HEK293 (cell line): ENCODE data around the gene ANXA4.

ENCODE experiments used
- AEBP2 ChIP-seq: fragments of 450-650 bp; formaldehyde crosslinking; IDR thresholded peaks from 2 replicates; pipeline ENCODE4 v1.5.1; 2016; ENCODE audit warnings: missing biosample characterization, missing genetic modification characterization, borderline replicate concordance
- EGR2 ChIP-seq: fragments of 450-650 bp; formaldehyde crosslinking; IDR thresholded peaks from 2 replicates; pipeline ENCODE4 v1.5.1; 2016; ENCODE audit warnings: low read depth, missing biosample characterization, missing genetic modification characterization
- ELK4 ChIP-seq: IDR thresholded peaks from 2 replicates; pipeline ENCODE4 v1.6.1; 2011; ENCODE audit warnings: mild to moderate bottlenecking, low read depth, low read length, borderline replicate concordance
- TCF7L2 ChIP-seq: IDR thresholded peaks from 2 replicates; pipeline ENCODE4 v1.6.1; 2011; ENCODE audit warnings: low read depth, mild to moderate bottlenecking, inconsistent platforms, low read length, moderate library complexity, borderline replicate concordance
- YY1 ChIP-seq: fragments of 450-650 bp; formaldehyde crosslinking; IDR thresholded peaks from 2 replicates; pipeline ENCODE4 v1.5.1; 2018; ENCODE audit warnings: missing biosample characterization, missing genetic modification characterization
- ZNF280C ChIP-seq: fragments of 450-650 bp; formaldehyde crosslinking; IDR thresholded peaks from 2 replicates; pipeline ENCODE4 v1.5.1; 2016; ENCODE audit warnings: missing biosample characterization, missing genetic modification characterization
- ZNF416 ChIP-seq: fragments of 450-650 bp; formaldehyde crosslinking; IDR thresholded peaks from 2 replicates; pipeline ENCODE4 v1.5.1; 2016; ENCODE audit warnings: missing biosample characterization, missing genetic modification characterization
- ZNF768 ChIP-seq: fragments of 450-650 bp; formaldehyde crosslinking; IDR thresholded peaks from 2 replicates; pipeline ENCODE4 v1.5.1; 2018; ENCODE audit warnings: missing biosample characterization, mild to moderate bottlenecking, missing genetic modification characterization
- TF ChIP-seq, protein P1 (sequence below): fragments of 450-650 bp; formaldehyde crosslinking; IDR thresholded peaks from 2 replicates; pipeline ENCODE4 v1.5.1; 2016; ENCODE audit warnings: missing biosample characterization, missing genetic modification characterization
- TF ChIP-seq, protein P2 (sequence below): fragments of 450-650 bp; formaldehyde crosslinking; IDR thresholded peaks from 2 replicates; pipeline ENCODE4 v1.5.1; 2016; ENCODE audit warnings: missing biosample characterization, missing genetic modification characterization
- TF ChIP-seq, protein P3 (sequence below): fragments of 450-650 bp; formaldehyde crosslinking; IDR thresholded peaks from 2 replicates; pipeline ENCODE4 v1.5.1; 2017; ENCODE audit warnings: missing biosample characterization, missing genetic modification characterization
- TF ChIP-seq, protein P4 (sequence below): fragments of 450-650 bp; formaldehyde crosslinking; IDR thresholded peaks from 2 replicates; pipeline ENCODE4 v1.5.1; 2016; ENCODE audit warnings: missing biosample characterization, missing genetic modification characterization
- TF ChIP-seq, protein P5 (sequence below): fragments of 450-650 bp; formaldehyde crosslinking; IDR thresholded peaks from 2 replicates; pipeline ENCODE4 v1.5.1; 2016; ENCODE audit warnings: missing biosample characterization, missing genetic modification characterization
- TF ChIP-seq, protein P6 (sequence below): fragments of 450-650 bp; formaldehyde crosslinking; IDR thresholded peaks from 2 replicates; pipeline ENCODE4 v1.5.0; 2017; ENCODE audit warnings: missing biosample characterization, missing genetic modification characterization, borderline replicate concordance

- TF ChIP-seq, protein P1, sequence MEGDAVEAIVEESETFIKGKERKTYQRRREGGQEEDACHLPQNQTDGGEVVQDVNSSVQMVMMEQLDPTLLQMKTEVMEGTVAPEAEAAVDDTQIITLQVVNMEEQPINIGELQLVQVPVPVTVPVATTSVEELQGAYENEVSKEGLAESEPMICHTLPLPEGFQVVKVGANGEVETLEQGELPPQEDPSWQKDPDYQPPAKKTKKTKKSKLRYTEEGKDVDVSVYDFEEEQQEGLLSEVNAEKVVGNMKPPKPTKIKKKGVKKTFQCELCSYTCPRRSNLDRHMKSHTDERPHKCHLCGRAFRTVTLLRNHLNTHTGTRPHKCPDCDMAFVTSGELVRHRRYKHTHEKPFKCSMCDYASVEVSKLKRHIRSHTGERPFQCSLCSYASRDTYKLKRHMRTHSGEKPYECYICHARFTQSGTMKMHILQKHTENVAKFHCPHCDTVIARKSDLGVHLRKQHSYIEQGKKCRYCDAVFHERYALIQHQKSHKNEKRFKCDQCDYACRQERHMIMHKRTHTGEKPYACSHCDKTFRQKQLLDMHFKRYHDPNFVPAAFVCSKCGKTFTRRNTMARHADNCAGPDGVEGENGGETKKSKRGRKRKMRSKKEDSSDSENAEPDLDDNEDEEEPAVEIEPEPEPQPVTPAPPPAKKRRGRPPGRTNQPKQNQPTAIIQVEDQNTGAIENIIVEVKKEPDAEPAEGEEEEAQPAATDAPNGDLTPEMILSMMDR (tag by site-specific recombination) = no peak
- TF ChIP-seq ZNF280C (tag by site-specific recombination) (no peak), EGR2 (no peak), ZNF416 (tag by site-specific recombination) (no peak), TCF7L2 (no peak), YY1 (tag by site-specific recombination) (no peak), ELK4 (no peak), AEBP2 (no peak), ZNF768 (tag by site-specific recombination) (no peak)
- TF ChIP-seq, protein P2, sequence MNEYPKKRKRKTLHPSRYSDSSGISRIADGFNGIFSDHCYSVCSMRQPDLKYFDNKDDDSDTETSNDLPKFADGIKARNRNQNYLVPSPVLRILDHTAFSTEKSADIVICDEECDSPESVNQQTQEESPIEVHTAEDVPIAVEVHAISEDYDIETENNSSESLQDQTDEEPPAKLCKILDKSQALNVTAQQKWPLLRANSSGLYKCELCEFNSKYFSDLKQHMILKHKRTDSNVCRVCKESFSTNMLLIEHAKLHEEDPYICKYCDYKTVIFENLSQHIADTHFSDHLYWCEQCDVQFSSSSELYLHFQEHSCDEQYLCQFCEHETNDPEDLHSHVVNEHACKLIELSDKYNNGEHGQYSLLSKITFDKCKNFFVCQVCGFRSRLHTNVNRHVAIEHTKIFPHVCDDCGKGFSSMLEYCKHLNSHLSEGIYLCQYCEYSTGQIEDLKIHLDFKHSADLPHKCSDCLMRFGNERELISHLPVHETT (tag by site-specific recombination) = no peak
- TF ChIP-seq, protein P3, sequence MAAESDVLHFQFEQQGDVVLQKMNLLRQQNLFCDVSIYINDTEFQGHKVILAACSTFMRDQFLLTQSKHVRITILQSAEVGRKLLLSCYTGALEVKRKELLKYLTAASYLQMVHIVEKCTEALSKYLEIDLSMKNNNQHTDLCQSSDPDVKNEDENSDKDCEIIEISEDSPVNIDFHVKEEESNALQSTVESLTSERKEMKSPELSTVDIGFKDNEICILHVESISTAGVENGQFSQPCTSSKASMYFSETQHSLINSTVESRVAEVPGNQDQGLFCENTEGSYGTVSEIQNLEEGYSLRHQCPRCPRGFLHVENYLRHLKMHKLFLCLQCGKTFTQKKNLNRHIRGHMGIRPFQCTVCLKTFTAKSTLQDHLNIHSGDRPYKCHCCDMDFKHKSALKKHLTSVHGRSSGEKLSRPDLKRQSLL (tag by site-specific recombination) = no peak
- TF ChIP-seq, protein P4, sequence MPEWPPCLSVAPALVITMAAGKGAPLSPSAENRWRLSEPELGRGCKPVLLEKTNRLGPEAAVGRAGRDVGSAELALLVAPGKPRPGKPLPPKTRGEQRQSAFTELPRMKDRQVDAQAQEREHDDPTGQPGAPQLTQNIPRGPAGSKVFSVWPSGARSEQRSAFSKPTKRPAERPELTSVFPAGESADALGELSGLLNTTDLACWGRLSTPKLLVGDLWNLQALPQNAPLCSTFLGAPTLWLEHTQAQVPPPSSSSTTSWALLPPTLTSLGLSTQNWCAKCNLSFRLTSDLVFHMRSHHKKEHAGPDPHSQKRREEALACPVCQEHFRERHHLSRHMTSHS = no peak
- TF ChIP-seq, protein P5, sequence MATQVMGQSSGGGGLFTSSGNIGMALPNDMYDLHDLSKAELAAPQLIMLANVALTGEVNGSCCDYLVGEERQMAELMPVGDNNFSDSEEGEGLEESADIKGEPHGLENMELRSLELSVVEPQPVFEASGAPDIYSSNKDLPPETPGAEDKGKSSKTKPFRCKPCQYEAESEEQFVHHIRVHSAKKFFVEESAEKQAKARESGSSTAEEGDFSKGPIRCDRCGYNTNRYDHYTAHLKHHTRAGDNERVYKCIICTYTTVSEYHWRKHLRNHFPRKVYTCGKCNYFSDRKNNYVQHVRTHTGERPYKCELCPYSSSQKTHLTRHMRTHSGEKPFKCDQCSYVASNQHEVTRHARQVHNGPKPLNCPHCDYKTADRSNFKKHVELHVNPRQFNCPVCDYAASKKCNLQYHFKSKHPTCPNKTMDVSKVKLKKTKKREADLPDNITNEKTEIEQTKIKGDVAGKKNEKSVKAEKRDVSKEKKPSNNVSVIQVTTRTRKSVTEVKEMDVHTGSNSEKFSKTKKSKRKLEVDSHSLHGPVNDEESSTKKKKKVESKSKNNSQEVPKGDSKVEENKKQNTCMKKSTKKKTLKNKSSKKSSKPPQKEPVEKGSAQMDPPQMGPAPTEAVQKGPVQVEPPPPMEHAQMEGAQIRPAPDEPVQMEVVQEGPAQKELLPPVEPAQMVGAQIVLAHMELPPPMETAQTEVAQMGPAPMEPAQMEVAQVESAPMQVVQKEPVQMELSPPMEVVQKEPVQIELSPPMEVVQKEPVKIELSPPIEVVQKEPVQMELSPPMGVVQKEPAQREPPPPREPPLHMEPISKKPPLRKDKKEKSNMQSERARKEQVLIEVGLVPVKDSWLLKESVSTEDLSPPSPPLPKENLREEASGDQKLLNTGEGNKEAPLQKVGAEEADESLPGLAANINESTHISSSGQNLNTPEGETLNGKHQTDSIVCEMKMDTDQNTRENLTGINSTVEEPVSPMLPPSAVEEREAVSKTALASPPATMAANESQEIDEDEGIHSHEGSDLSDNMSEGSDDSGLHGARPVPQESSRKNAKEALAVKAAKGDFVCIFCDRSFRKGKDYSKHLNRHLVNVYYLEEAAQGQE = no peak
- TF ChIP-seq, protein P6, sequence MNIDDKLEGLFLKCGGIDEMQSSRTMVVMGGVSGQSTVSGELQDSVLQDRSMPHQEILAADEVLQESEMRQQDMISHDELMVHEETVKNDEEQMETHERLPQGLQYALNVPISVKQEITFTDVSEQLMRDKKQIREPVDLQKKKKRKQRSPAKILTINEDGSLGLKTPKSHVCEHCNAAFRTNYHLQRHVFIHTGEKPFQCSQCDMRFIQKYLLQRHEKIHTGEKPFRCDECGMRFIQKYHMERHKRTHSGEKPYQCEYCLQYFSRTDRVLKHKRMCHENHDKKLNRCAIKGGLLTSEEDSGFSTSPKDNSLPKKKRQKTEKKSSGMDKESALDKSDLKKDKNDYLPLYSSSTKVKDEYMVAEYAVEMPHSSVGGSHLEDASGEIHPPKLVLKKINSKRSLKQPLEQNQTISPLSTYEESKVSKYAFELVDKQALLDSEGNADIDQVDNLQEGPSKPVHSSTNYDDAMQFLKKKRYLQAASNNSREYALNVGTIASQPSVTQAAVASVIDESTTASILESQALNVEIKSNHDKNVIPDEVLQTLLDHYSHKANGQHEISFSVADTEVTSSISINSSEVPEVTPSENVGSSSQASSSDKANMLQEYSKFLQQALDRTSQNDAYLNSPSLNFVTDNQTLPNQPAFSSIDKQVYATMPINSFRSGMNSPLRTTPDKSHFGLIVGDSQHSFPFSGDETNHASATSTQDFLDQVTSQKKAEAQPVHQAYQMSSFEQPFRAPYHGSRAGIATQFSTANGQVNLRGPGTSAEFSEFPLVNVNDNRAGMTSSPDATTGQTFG (tag by site-specific recombination) = no peak
Measured at GRCh38 chr2:69766014-69766413, 24.1 kb downstream of the ANXA4 start.
